ENCODE measurements around the gene MPP1.

Gene MPP1

GRCh38 chrX:154762537-154763296, 42.6 kb downstream of the MPP1 start, which contains the start of gene DKC1:
Gene DKC1, plus strand, starts transcription at chrX:154762864. Its CDS starts 102 bp downstream, at chrX:154762966.
- Mint-ChIP-seq H3K36me3 (peaks cover 3% of the 10 kb centered on the region), H3K27ac (peak within 1 kb of the TSS; percentile 95), H3K9me3 (ENCODE audit: low read depth) (no peaks in the 10 kb centered on the region), H3K4me3 (peak within 1 kb of the TSS; percentile 91), H3K27me3 (no peaks in the 10 kb centered on the region), H3K4me1 (ENCODE audit: low read depth) (peaks cover 34% of the 10 kb centered on the region)

GRCh38 chrX:154761977-154762536, 43.2 kb downstream of the MPP1 start:
- Mint-ChIP-seq H3K27me3 (no peaks in the 10 kb centered on the region), H3K9me3 (ENCODE audit: low read depth) (no peaks in the 10 kb centered on the region), H3K4me3 (peak overlapping the region; percentile 91), H3K36me3 (peaks cover 3% of the 10 kb centered on the region), H3K27ac (peak overlapping the region; percentile 95), H3K4me1 (ENCODE audit: low read depth) (peaks cover 30% of the 10 kb centered on the region)

- Mint-ChIP-seq H3K4me3 (no peak overlapping the region), H3K36me3 (no peaks in the 10 kb centered on the region), H3K4me1 (ENCODE audit: low read depth) (peaks cover 18% of the 10 kb centered on the region), H3K27me3 (no peaks in the 10 kb centered on the region), H3K9me3 (ENCODE audit: low read depth) (no peaks in the 10 kb centered on the region), H3K27ac (no peak overlapping the region)
Observed at GRCh38 chrX:154758696-154759095, 46.6 kb downstream of the MPP1 start.

- no peaks in the 10 kb centered on the region for H3K36me3 Mint-ChIP-seq
- H3K4me1 Mint-ChIP-seq (ENCODE audit: low read depth), result peaks cover 24% of the 10 kb centered on the region
- H3K27ac Mint-ChIP-seq, result peak overlapping the region; percentile 72
- no peaks in the 10 kb centered on the region for H3K27me3 Mint-ChIP-seq
- no peaks in the 10 kb centered on the region for H3K9me3 Mint-ChIP-seq (ENCODE audit: low read depth)
- peak overlapping the region; percentile 83 for H3K4me3 Mint-ChIP-seq
Observed at GRCh38 chrX:154751669-154752271, 53.5 kb downstream of the MPP1 start.

GRCh38 chrX:154751203-154751668, 54.0 kb downstream of the MPP1 start:
- H3K36me3 Mint-ChIP-seq, result no peaks in the 10 kb centered on the region
- no peaks in the 10 kb centered on the region for H3K9me3 Mint-ChIP-seq (ENCODE audit: low read depth)
- no peaks in the 10 kb centered on the region for H3K27me3 Mint-ChIP-seq
- peak overlapping the region; percentile 83 for H3K4me3 Mint-ChIP-seq
- peaks cover 25% of the 10 kb centered on the region for H3K4me1 Mint-ChIP-seq (ENCODE audit: low read depth)
- H3K27ac Mint-ChIP-seq, result peak overlapping the region; percentile 72

GRCh38 chrX:154750301-154751202, 54.7 kb downstream of the MPP1 start, which contains the start of gene GAB3:
Gene GAB3, minus strand, starts transcription at chrX:154751077. Its CDS starts 52 bp downstream, at chrX:154751025.
- H3K4me1 Mint-ChIP-seq (ENCODE audit: low read depth), result peaks cover 27% of the 10 kb centered on the region
- H3K36me3 Mint-ChIP-seq, result no peaks in the 10 kb centered on the region
- H3K27ac Mint-ChIP-seq, result peak within 1 kb of the TSS; percentile 72
- H3K27me3 Mint-ChIP-seq, result no peaks in the 10 kb centered on the region
- no peaks in the 10 kb centered on the region for H3K9me3 Mint-ChIP-seq (ENCODE audit: low read depth)
- H3K4me3 Mint-ChIP-seq, result peak within 1 kb of the TSS; percentile 83

- no peaks in the 10 kb centered on the region for H3K9me3 Mint-ChIP-seq (ENCODE audit: low read depth)
- peaks cover 27% of the 10 kb centered on the region for H3K4me1 Mint-ChIP-seq (ENCODE audit: low read depth)
- H3K27me3 Mint-ChIP-seq, result no peaks in the 10 kb centered on the region
- peak overlapping the region; percentile 50 for H3K27ac Mint-ChIP-seq
- peak overlapping the region; percentile 76 for H3K4me3 Mint-ChIP-seq
- no peaks in the 10 kb centered on the region for H3K36me3 Mint-ChIP-seq
Observed at GRCh38 chrX:154749856-154750255, 55.4 kb downstream of the MPP1 start.

GRCh38 chrX:154748712-154749339, 56.5 kb downstream of the MPP1 start:
- H3K36me3 Mint-ChIP-seq, result no peaks in the 10 kb centered on the region
- H3K9me3 Mint-ChIP-seq (ENCODE audit: low read depth), result no peaks in the 10 kb centered on the region
- peaks cover 30% of the 10 kb centered on the region for H3K4me1 Mint-ChIP-seq (ENCODE audit: low read depth)
- no peaks in the 10 kb centered on the region for H3K27me3 Mint-ChIP-seq
- no peak overlapping the region for H3K27ac Mint-ChIP-seq
- peak overlapping the region; percentile 13 for H3K4me3 Mint-ChIP-seq

- Mint-ChIP-seq H3K27me3 (no peaks in the 10 kb centered on the region), H3K9me3 (ENCODE audit: low read depth) (no peaks in the 10 kb centered on the region), H3K4me3 (no peak overlapping the region), H3K4me1 (ENCODE audit: low read depth) (peaks cover 32% of the 10 kb centered on the region), H3K27ac (no peak overlapping the region), H3K36me3 (no peaks in the 10 kb centered on the region)
Observed at GRCh38 chrX:154742613-154743012, 62.7 kb downstream of the MPP1 start.

GRCh38 chrX:154739952-154740465, 65.3 kb downstream of the MPP1 start:
- peaks cover 53% of the 10 kb centered on the region for H3K4me1 Mint-ChIP-seq (ENCODE audit: low read depth)
- H3K9me3 Mint-ChIP-seq (ENCODE audit: low read depth), result no peaks in the 10 kb centered on the region
- no peak overlapping the region for H3K4me3 Mint-ChIP-seq
- H3K27me3 Mint-ChIP-seq, result no peaks in the 10 kb centered on the region
- no peaks in the 10 kb centered on the region for H3K36me3 Mint-ChIP-seq
- no peak overlapping the region for H3K27ac Mint-ChIP-seq

- Mint-ChIP-seq H3K4me3 (peak overlapping the region; percentile 35), H3K4me1 (ENCODE audit: low read depth) (peaks cover 68% of the 10 kb centered on the region), H3K36me3 (no peaks in the 10 kb centered on the region), H3K27ac (peak overlapping the region; percentile 54), H3K27me3 (no peaks in the 10 kb centered on the region), H3K9me3 (ENCODE audit: low read depth) (no peaks in the 10 kb centered on the region)
Observed at GRCh38 chrX:154738011-154738738, 67.1 kb downstream of the MPP1 start.

GRCh38 chrX:154737136-154737535, 68.1 kb downstream of the MPP1 start:
- H3K27ac Mint-ChIP-seq, result peak overlapping the region; percentile 61
- H3K27me3 Mint-ChIP-seq, result no peaks in the 10 kb centered on the region
- peaks cover 78% of the 10 kb centered on the region for H3K4me1 Mint-ChIP-seq (ENCODE audit: low read depth)
- no peaks in the 10 kb centered on the region for H3K9me3 Mint-ChIP-seq (ENCODE audit: low read depth)
- no peaks in the 10 kb centered on the region for H3K36me3 Mint-ChIP-seq
- H3K4me3 Mint-ChIP-seq, result peak overlapping the region; percentile 38

GRCh38 chrX:154735695-154736393, 69.4 kb downstream of the MPP1 start:
- Mint-ChIP-seq H3K27me3 (no peaks in the 10 kb centered on the region), H3K4me3 (peak overlapping the region; percentile 21)

More at GRCh38 chrX:154735695-154736393, 69.4 kb downstream of the MPP1 start:
- Mint-ChIP-seq H3K36me3 (no peaks in the 10 kb centered on the region), H3K4me1 (ENCODE audit: low read depth) (peaks cover 90% of the 10 kb centered on the region), H3K9me3 (ENCODE audit: low read depth) (no peaks in the 10 kb centered on the region), H3K27ac (peak overlapping the region; percentile 82)

Data from activated naive CD8-positive, alpha-beta T cell (primary cell).